Measurements from ENCODE around the gene WRAP53.

The WRAP53 gene

DNA sequence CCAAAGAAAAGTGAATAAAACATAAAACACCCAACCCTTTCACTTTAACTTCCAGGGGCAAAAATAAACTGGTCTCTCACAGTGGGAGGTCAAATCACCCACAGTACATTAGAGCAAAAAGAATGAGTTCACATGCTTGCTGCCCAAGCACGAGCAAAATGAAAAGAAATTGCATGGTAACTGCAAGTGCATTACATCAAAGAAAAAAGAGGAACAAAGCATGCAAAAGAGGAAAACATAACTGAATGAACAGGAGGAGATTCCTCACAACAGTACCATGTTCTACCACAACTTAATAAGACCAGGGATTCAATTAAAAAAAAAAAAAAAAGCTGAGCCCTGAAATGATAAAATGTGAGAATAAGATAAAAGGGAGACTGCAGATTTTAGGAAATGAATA is 41.5 kb downstream of the WRAP53 start:
- in situ Hi-C loops (cut with MboI; ENCODE audit: low pct_unique_long_range_greater_than_20kb, low sequenced_read_pairs): no loop called here
- peak; percentile 60 for DNase-seq

- DNase-seq: no peak
- in situ Hi-C loops (cut with MboI; ENCODE audit: low pct_unique_long_range_greater_than_20kb, low sequenced_read_pairs): no loop called here
Observed at GRCh38 chr17:7732981-7733539, 44.8 kb downstream of the WRAP53 start.

- DNase-seq: no peak
- in situ Hi-C loops (cut with MboI; ENCODE audit: low pct_unique_long_range_greater_than_20kb, low sequenced_read_pairs): no loop called here
Observed at GRCh38 chr17:7737601-7738000, 49.3 kb downstream of the WRAP53 start.

DNA sequence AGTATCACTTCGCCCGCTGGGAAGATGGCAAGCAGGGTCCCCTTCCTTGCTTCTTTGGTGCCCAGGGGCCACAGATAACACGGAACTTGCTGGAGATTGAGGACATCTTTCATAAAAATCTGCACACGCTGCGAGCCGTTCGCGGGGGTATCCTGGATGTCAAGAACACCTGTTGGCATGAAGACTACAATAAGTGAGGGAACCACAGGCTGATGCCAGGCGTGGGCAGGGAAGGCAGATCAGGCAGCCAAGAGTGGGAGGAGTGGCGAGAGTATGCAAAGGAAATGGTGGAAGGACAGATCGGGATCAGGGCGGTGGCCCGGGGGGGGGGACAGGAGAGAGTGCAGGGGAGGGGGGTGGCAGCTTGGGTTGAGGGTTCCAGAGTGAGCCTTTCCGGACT is 51.5 kb downstream of the WRAP53 start:
- in situ Hi-C loops (cut with MboI; ENCODE audit: low pct_unique_long_range_greater_than_20kb, low sequenced_read_pairs): no loop called here

GRCh38 chr17:7740481-7741001 is 52.3 kb downstream of the WRAP53 start:
- no peak for DNase-seq
- in situ Hi-C loops (cut with MboI; ENCODE audit: low pct_unique_long_range_greater_than_20kb, low sequenced_read_pairs): no loop called here

More for the DNA sequence above, 51.5 kb downstream of the WRAP53 start:
- no peak for DNase-seq

- in situ Hi-C loops (cut with MboI; ENCODE audit: low pct_unique_long_range_greater_than_20kb, low sequenced_read_pairs): no loop called here
- DNase-seq: no peak
Observed at GRCh38 chr17:7742729-7743128, 54.5 kb downstream of the WRAP53 start.

- in situ Hi-C loops (cut with MboI; ENCODE audit: low pct_unique_long_range_greater_than_20kb, low sequenced_read_pairs): no loop called here
- no peak for DNase-seq
Observed at GRCh38 chr17:7744416-7744815, 56.1 kb downstream of the WRAP53 start.

DNA sequence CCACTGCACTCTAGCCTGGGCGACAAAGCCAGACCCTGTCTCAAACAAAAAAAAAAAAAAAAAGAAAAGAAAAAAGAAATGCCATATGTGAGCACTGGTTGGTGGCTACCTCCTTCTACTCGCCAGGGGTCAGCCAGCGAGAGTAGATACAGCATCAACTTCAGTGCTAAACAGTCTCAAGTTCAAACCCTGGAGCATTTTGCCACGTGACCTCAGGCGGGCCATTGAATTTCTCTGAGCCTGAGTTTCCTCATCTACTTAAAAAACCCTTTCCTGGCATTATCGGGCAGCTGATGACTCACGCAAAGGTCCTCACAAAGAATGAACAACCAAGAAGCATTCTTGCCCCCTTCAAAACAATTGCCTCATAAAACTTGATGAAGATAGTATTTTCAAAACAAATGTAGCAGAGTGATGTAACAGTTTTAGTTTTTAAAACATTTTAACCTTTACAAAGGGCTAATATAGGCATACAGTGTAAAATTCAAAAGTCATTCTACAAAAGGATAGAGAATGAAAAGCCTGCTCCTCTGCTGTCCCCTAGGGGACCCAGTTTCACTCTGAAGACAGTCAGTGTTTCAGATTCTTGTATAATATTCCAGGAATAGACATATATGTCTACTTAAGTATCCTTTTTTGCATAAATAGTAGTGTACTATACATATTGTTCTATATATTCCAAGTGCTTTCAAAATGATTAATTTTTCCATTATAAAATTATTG is 57.6 kb downstream of the WRAP53 start:
- in situ Hi-C loops (cut with MboI; ENCODE audit: low pct_unique_long_range_greater_than_20kb, low sequenced_read_pairs): no loop called here
- DNase-seq: peak; percentile 67

DNA sequence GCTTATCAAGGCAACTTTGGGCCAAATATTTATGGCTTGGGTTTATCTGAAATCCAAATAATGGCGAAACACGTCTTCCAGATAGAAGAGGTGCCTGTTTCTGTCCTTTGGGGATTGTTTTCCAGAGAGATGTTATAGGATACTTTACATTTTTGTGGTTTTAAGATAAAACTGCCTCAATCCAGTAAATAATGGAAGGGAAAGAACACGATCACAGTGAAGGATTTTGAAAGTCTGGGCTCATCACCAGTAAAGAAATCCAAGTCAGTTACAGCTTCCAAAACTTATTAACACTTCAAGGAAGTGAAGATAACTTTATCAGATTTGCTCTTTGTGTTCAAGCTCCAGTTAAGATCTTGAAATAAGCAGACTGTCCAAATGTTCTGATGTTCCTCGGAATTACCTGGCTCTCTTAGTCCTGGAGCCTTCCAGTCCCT is 59.4 kb downstream of the WRAP53 start:
- in situ Hi-C loops (cut with MboI; ENCODE audit: low pct_unique_long_range_greater_than_20kb, low sequenced_read_pairs): no loop called here
- DNase-seq: no peak

DNA sequence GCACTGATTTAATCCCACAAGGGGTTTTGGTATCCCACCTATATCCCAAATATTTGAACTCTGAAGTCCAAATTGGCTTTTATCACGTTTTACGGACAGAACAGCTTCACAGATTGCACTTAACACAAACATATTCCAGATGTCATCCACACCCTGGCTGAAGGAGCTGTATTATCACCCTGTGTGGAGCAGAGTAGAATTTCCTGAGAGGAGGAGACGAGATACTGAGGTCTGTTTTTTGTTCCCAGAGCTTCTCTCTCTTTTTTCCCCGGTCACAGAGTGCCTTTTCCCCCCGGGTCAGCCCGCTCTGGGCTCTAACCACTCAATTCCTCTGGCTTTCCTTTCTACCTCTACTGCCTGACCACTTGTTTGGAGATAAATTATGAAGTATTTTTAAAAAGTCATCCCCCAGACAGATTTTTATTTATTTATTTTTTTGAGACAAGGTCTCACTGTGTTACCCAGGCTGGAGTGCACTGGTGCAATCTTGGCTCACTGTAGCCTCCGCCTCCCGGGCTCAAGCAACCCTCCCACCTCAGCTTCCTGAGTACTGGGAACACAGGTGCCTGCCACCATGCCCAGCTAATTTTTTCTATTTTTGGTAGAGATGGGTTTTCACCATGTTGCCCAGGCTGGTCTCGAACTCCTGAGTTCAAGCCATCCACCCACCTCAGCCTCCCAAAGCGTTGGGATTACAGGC is 59.9 kb downstream of the WRAP53 start:
- no peak for DNase-seq
- in situ Hi-C loops (cut with MboI; ENCODE audit: low pct_unique_long_range_greater_than_20kb, low sequenced_read_pairs): no loop called here

GRCh38 chr17:7750321-7750821 is 62.1 kb downstream of the WRAP53 start:
- in situ Hi-C loops (cut with MboI; ENCODE audit: low pct_unique_long_range_greater_than_20kb, low sequenced_read_pairs): no loop called here
- peak; percentile 26 for DNase-seq

Data from KBM-7 (cell line).